ENCODE measurements around the gene BIN2. TPM values are rescaled to one million over a fixed set of nuclear protein-coding genes. Genes with fewer than 3 reads are reported as not detected.

Gene BIN2
- total RNA-seq, 1 donor from 2014 or later = not detected

GRCh38 chr12:51330186-51330585 lies 6.2 kb upstream of the BIN2 start:
- Mint-ChIP-seq H3K4me3 (ENCODE audit: unreplicated experiment) (no peak overlapping the region), H3K27me3 (ENCODE audit: unreplicated experiment) (peaks cover 9% of the 10 kb centered on the region), H3K27ac (ENCODE audit: unreplicated experiment) (no peak overlapping the region), H3K4me1 (ENCODE audit: unreplicated experiment) (peaks cover 10% of the 10 kb centered on the region), H3K36me3 (ENCODE audit: low read depth, unreplicated experiment) (no peaks in the 10 kb centered on the region), H3K9me3 (ENCODE audit: unreplicated experiment) (no peaks in the 10 kb centered on the region)
- TF ChIP-seq CTCF (IDR thresholded peaks at IDR 0.05; ENCODE audit: unreplicated experiment) = no peak
- no peak for DNase-seq (ENCODE audit: low spot score)

GRCh38 chr12:51329742-51330141 lies 5.8 kb upstream of the BIN2 start:
- Mint-ChIP-seq H3K4me1 (ENCODE audit: unreplicated experiment) (peaks cover 10% of the 10 kb centered on the region), H3K9me3 (ENCODE audit: unreplicated experiment) (no peaks in the 10 kb centered on the region), H3K27ac (ENCODE audit: unreplicated experiment) (no peak overlapping the region), H3K27me3 (ENCODE audit: unreplicated experiment) (peaks cover 9% of the 10 kb centered on the region), H3K36me3 (ENCODE audit: low read depth, unreplicated experiment) (no peaks in the 10 kb centered on the region), H3K4me3 (ENCODE audit: unreplicated experiment) (no peak overlapping the region)
- no peak for DNase-seq (ENCODE audit: low spot score)
- no peak for TF ChIP-seq CTCF (IDR thresholded peaks at IDR 0.05; ENCODE audit: unreplicated experiment)

- no peak for TF ChIP-seq CTCF (IDR thresholded peaks at IDR 0.05; ENCODE audit: unreplicated experiment)
- no peak overlapping the region for H3K4me3 Mint-ChIP-seq (ENCODE audit: unreplicated experiment)
- H3K27ac Mint-ChIP-seq (ENCODE audit: unreplicated experiment) = no peak overlapping the region
- H3K4me1 Mint-ChIP-seq (ENCODE audit: unreplicated experiment) = peaks cover 10% of the 10 kb centered on the region
- no peaks in the 10 kb centered on the region for H3K36me3 Mint-ChIP-seq (ENCODE audit: low read depth, unreplicated experiment)
- H3K27me3 Mint-ChIP-seq (ENCODE audit: unreplicated experiment) = peaks cover 6% of the 10 kb centered on the region
- no peak for DNase-seq (ENCODE audit: low spot score)
- no peaks in the 10 kb centered on the region for H3K9me3 Mint-ChIP-seq (ENCODE audit: unreplicated experiment)
Observed at GRCh38 chr12:51328587-51328986, 4.6 kb upstream of the BIN2 start.

GRCh38 chr12:51326698-51327439 lies 2.9 kb upstream of the BIN2 start:
- no peak overlapping the region for H3K4me3 Mint-ChIP-seq (ENCODE audit: unreplicated experiment)
- H3K9me3 Mint-ChIP-seq (ENCODE audit: unreplicated experiment) = no peaks in the 10 kb centered on the region
- no peak for DNase-seq (ENCODE audit: low spot score)
- peak overlapping the region; percentile 82 for H3K27ac Mint-ChIP-seq (ENCODE audit: unreplicated experiment)
- peaks cover 10% of the 10 kb centered on the region for H3K4me1 Mint-ChIP-seq (ENCODE audit: unreplicated experiment)
- no peaks in the 10 kb centered on the region for H3K36me3 Mint-ChIP-seq (ENCODE audit: low read depth, unreplicated experiment)
- TF ChIP-seq CTCF (IDR thresholded peaks at IDR 0.05; ENCODE audit: unreplicated experiment) = no peak
- peaks cover 6% of the 10 kb centered on the region for H3K27me3 Mint-ChIP-seq (ENCODE audit: unreplicated experiment)

GRCh38 chr12:51324953-51325352 lies 979 bp upstream of the BIN2 start:
- H3K27me3 Mint-ChIP-seq (ENCODE audit: unreplicated experiment) = peaks cover 5% of the 10 kb centered on the region
- DNase-seq (ENCODE audit: low spot score) = no peak
- no peak overlapping the region for H3K27ac Mint-ChIP-seq (ENCODE audit: unreplicated experiment)
- TF ChIP-seq CTCF (IDR thresholded peaks at IDR 0.05; ENCODE audit: unreplicated experiment) = no peak
- H3K9me3 Mint-ChIP-seq (ENCODE audit: unreplicated experiment) = no peaks in the 10 kb centered on the region
- no peak overlapping the region for H3K4me3 Mint-ChIP-seq (ENCODE audit: unreplicated experiment)
- H3K4me1 Mint-ChIP-seq (ENCODE audit: unreplicated experiment) = peaks cover 19% of the 10 kb centered on the region
- H3K36me3 Mint-ChIP-seq (ENCODE audit: low read depth, unreplicated experiment) = no peaks in the 10 kb centered on the region
